ENCODE results near the gene CACNA1H.

DNA sequence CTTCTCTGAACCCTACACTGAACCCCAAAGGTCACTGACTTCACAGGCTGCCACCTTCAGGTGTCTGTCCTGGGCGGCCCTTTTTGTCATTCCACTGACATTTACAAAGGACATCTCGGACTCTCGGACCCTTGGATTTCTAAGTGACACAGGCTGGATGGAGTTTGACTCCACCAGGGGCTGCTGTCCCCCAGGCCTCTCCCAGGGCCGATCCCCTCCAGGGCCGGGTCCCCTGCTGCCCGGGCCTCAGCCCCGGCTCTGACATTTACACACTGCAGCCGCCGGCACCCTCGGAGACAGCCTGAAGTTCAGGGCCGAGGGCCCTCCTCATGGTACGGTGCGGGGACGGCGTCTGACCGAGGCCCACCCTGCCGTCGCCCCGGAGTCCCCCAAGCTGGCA, 24.1 kb downstream of the CACNA1H start:
- TF ChIP-seq, protein P1, sequence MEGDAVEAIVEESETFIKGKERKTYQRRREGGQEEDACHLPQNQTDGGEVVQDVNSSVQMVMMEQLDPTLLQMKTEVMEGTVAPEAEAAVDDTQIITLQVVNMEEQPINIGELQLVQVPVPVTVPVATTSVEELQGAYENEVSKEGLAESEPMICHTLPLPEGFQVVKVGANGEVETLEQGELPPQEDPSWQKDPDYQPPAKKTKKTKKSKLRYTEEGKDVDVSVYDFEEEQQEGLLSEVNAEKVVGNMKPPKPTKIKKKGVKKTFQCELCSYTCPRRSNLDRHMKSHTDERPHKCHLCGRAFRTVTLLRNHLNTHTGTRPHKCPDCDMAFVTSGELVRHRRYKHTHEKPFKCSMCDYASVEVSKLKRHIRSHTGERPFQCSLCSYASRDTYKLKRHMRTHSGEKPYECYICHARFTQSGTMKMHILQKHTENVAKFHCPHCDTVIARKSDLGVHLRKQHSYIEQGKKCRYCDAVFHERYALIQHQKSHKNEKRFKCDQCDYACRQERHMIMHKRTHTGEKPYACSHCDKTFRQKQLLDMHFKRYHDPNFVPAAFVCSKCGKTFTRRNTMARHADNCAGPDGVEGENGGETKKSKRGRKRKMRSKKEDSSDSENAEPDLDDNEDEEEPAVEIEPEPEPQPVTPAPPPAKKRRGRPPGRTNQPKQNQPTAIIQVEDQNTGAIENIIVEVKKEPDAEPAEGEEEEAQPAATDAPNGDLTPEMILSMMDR (IDR thresholded peaks at IDR 0.05): no peak
- TF ChIP-seq POLR2A (IDR thresholded peaks at IDR 0.05) (no peak), POLR2AphosphoS5 (IDR thresholded peaks at IDR 0.05) (no peak)
